Measurements from ENCODE around the gene PPDPF. TPM values are rescaled to one million over a fixed set of nuclear protein-coding genes. Genes with fewer than 3 reads are reported as not detected.

The PPDPF gene
- total RNA-seq, 2 experiments from 2014 or later: 34.9 to 117 TPM

GRCh38 chr20:63497138-63497945 is 23.2 kb upstream of the PPDPF start:
- H3K4me2 ChIP-seq (ENCODE audit: low read length): no peak overlapping the region
- intact Hi-C loops (cut with micrococcal nuclease; ENCODE audit: unreplicated experiment): loop anchor here (2.0 kb wide), 1 partner anchor 23 kb away; the partner anchor contains the start of gene PPDPF

GRCh38 chr20:63497946-63498935 is 22.3 kb upstream of the PPDPF start:
- CTCF ChIA-PET (ENCODE audit: unreplicated experiment): no interaction called here
- H3K9me2 ChIP-seq (ENCODE audit: insufficient read depth, low read length): no peaks in the 10 kb centered on the region
- no peak overlapping the region for H3K4me2 ChIP-seq (ENCODE audit: low read length)
- H3K79me2 ChIP-seq (ENCODE audit: insufficient read depth, low read depth, low read length): no peaks in the 10 kb centered on the region
- TF ChIP-seq EZH2phosphoT487 (IDR thresholded peaks at IDR 0.05; ENCODE audit: borderline replicate concordance, low read depth, low read length) (no peak), CTCF (conservative IDR thresholded peaks at IDR 0.05; ENCODE audit: low read length) (no peak)
- H3K27ac ChIP-seq (ENCODE audit: low read depth, low read length, poor library complexity, severe bottlenecking): no peak overlapping the region
- POLR2A ChIA-PET: no interaction called here
- intact Hi-C loops (cut with micrococcal nuclease; ENCODE audit: unreplicated experiment): loop anchor here (2.0 kb wide), 1 partner anchor 23 kb away; the partner anchor contains the start of gene PPDPF
- BruUV-seq (replicated peaks): no TSS peak
- peaks cover 14% of the 10 kb centered on the region for H3K4me1 ChIP-seq (ENCODE audit: insufficient read depth, low read length, poor library complexity, severe bottlenecking)
- H2AFZ ChIP-seq (ENCODE audit: low read length): no peak overlapping the region
- no peaks in the 10 kb centered on the region for H3K9me3 ChIP-seq (ENCODE audit: low read length)
- no peak for DNase-seq (ENCODE audit: low spot score)
- no peak overlapping the region for H3K4me3 ChIP-seq (ENCODE audit: low read depth, low read length, poor library complexity, severe bottlenecking)
- no peaks in the 10 kb centered on the region for H3K36me3 ChIP-seq (ENCODE audit: insufficient read depth, low read length)
- H4K20me1 ChIP-seq (ENCODE audit: insufficient read depth, low read length): no peaks in the 10 kb centered on the region

More at GRCh38 chr20:63497138-63497945, 23.2 kb upstream of the PPDPF start:
- no peak for TF ChIP-seq EZH2phosphoT487 (IDR thresholded peaks at IDR 0.05; ENCODE audit: borderline replicate concordance, low read depth, low read length)
- no peak for TF ChIP-seq CTCF (conservative IDR thresholded peaks at IDR 0.05; ENCODE audit: low read length)
- BruUV-seq (replicated peaks): no TSS peak
- DNase-seq (ENCODE audit: low spot score): no peak
- Histone ChIP-seq H4K20me1 (ENCODE audit: insufficient read depth, low read length) (no peaks in the 10 kb centered on the region), H2AFZ (ENCODE audit: low read length) (no peak overlapping the region), H3K27ac (ENCODE audit: low read depth, low read length, poor library complexity, severe bottlenecking) (no peak overlapping the region), H3K4me3 (ENCODE audit: low read depth, low read length, poor library complexity, severe bottlenecking) (no peak overlapping the region), H3K79me2 (ENCODE audit: insufficient read depth, low read depth, low read length) (no peaks in the 10 kb centered on the region), H3K9me3 (ENCODE audit: low read length) (no peaks in the 10 kb centered on the region), H3K9me2 (ENCODE audit: insufficient read depth, low read length) (no peaks in the 10 kb centered on the region), H3K36me3 (ENCODE audit: insufficient read depth, low read length) (no peaks in the 10 kb centered on the region), H3K4me1 (ENCODE audit: insufficient read depth, low read length, poor library complexity, severe bottlenecking) (peaks cover 10% of the 10 kb centered on the region)
- ChIA-PET CTCF (ENCODE audit: unreplicated experiment) (interaction anchor here (1.1 kb wide), 1 partner anchor 72 kb away, joined by 16 read pairs; no protein-coding TSS in a partner anchor), POLR2A (no interaction called here)

All from OCI-LY7 (cell line).